Activated T-helper 1 cell treated with Interleukin-2 at 50 U/mL for 16 hours (primary cell): Measurements from ENCODE around the gene SSRP1.
A peak's percentile ranks its signal among the peaks of the same experiment; 100 is the strongest.
"Not testable (repeated sequence)": the region's sequence is repeated elsewhere in the genome, so short reads cannot be mapped to it uniquely, and the experiment has no call there.

Experiments
- DNase-seq: peaks from one replicate; pipeline ENCODE4 v3.0.0-alpha.2; 2020; ENCODE audit warnings: low read depth

Gene SSRP1

DNA sequence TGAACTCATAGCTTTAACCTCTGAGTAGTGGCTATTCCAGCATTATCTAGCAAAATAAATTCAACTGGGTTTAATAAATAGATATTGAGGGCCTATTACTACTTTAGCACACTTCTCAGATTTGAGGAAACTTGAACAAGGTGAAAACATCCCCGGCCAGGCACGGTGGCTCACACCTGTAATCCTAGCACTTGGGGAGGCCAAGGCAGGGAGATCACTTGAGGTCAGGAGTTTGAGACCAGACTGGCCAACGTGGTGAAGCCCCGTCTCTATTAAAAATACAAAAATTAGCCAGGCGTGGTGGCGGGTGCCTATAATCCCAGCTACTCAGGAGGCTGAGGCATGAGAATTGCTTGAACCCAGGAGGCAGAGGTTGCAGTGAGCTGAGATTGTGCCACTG is 1.2 kb upstream of the SSRP1 start:
- DNase-seq: not testable (repeated sequence)

DNA sequence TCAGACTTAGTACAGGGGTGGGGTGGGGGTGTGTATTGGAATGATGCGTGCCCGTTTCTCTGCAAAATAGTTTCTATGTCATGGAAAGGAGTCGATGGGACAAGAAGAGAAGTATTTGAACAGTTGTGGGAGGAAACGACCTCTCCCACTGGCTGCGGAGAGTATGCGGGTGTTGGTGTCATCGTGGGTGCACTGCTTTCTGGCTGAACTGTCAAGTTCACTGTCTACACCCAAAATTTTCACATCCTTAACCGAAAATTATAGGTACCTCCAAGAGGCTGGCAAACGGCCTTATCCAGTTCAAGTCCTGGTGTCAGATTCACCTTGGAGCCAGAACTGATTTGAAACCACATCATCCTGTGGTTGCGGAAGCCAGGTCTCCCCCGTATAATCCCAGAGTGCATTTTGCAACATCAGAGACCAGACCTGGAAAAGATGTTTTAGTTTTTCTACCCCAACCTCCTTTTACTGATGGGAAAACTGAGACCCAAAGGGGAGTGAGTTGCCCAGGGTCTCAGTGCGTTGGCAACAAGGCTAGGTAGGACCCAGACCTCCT is 497 bp upstream of the SSRP1 start:
- DNase-seq: no peak

DNA sequence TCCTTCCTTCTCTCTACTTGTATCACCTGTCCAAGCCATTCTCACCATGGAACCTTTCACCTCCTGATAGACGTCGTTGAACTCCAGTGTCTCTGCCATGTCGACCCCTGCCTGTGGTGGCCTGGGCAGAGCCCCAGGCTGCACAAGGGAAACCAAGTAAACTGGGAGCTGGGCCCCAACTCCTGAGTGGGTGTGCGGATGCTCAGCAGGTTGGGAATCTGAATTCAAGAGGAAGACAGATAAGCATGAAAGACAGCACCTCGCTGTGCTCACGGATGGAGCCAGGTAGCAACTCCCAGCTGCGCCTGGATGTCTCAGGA is 709 bp downstream of the SSRP1 start:
- DNase-seq: no peak

DNA sequence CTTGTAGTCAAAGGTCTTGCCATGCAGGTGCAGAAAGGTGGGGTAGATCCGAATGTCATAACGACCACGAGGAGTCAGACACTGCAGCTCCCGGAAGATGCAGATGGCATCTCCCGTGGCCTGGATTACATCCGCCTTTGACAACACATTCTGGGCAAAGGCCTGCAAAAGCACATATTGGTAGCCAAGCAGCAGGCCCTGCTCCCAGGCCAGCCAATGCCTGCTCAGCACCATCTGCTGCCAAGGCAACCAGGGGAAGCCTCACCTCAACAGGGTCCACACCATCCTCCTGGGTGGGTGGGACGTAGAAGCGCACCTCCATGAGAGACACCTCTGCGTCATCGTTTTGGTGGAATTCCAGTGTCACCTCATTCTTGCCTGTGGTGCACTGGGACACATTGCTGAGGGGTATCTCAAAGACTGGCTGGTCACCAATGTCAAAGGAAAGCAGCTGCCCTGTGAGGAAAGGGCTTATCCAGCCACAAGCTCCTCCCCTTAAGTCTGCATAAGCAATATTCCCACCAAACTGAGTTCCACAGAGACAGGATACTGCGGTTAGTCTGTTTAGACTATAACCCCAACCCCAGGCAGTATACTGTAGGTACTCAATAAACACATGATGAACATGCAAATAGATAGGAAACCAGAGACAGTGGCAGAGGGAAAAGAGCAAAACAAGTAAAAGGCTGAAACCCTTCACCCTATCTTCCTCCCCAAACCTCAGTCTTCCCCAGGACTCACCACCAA is 2.8 kb downstream of the SSRP1 start:
- DNase-seq: no peak

DNA sequence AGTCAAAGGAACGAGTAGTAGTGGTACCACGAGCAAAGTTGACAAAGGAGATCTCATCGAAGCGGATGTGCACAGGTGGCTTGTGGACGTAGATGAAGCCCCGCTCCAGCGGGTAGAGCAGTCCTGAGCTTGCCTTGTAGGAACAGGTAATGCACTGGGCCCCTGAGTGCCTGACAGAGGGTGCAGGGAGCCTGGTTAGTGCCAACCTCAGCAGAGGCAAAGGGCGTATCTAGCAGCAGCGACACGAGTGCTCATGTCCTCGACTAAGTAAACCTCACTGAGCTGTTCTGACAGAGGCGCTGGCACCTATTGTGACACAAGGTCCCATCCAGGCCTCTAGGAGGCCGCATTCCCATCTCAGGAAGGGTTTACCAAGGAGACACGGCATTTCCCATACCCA is 4.0 kb downstream of the SSRP1 start:
- DNase-seq: no peak

DNA sequence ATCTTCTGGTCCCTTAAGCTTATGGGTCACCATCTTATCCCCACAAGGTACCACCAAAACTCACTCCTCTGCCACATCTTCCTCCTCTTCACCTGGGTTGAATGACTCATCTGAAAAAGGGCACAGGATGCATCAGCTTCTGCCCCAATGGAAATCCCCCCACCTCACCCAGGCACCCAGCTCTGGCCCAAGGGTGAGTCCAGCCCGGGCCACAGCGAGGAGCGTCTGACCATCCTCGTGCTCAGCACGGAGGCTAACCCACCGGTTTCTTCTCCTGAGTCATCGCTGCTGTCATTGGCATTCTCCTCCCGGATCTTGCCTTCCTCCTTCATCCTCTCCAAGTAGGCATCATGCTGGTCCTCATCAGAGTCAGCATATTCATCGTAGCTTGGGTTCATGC is 5.7 kb downstream of the SSRP1 start:
- DNase-seq: no peak

DNA sequence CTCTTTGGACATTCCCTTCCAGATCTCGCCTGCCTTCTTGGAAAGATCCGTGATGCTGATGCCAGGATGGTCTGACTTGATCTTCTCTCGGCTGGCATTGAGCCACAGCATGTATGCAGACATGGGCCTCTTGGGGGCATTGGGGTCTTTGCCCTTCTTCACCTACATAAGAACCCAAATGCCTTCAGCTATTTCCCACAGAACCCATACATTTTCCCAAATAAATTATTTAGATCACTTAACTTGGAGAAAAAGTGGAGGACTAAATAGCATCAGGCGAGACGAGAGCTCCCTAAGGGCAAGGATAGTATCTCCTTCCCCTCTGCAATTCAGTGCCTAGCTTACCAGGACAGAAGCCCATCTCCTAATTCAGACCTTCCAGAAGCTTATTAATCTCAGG is 8.0 kb downstream of the SSRP1 start:
- DNase-seq: no peak

DNA sequence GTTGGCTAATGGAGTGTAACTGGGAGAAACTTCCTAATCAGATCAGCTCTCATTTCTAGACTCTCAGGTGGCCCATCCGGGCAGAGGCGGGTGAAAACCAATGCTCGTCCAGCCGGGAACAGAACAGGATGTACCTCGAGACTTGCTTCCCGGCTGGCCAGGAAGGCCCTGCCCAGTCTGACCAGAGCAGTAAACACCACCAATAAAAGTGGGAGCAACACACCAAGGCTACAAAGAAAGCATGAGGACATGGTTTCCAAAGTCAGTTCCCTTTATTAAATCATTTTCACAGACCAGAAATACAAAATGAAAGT is 10.0 kb downstream of the SSRP1 start:
- no peak for DNase-seq

DNA sequence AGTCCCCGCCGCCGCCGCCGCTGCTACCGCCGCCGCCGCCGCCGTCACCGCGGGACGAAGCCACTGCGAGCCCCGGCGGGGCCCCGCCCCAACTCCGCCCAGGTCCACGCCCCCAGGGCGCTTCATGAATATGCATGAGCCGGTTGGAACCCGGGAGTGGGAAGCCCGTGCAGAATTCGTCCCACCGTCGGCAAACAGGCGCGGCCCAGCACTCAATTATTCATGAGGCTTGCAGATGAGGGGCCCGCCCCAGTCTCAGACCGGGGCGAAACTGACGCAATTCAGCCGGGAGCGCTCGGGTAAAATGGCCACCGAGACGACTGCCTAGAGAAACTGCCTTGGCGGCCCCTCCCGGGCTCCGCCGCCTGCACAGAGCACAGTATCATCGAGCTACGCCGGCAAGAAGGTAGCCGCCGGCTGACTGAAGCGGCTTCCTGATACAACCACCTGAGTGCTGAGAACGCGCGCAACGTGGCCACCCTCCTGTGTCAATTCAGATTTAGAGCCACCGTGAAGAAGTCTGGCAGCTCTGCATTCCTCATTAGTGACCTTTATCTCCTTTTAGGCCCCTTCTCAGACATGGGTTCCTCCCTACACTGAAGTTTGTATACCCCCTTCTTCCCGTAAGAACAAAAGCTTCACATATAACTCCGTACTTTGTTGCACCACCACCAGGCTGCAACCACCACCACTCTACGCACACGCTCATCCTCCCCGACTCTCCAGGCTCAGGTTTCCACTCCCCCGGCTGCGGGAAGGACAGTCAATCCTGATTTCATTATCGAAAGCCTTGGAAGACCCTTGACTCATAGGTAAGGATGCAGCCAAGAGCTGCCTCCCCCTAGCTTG is 10.6 kb downstream of the SSRP1 start, which contains the start of gene TNKS1BP1:
TNKS1BP1 (minus strand) TSS at position 67 of the 849 bp plus-strand sequence. CDS start 3,067 bp downstream, outside the sequence.
- peak; percentile 84 for DNase-seq

DNA sequence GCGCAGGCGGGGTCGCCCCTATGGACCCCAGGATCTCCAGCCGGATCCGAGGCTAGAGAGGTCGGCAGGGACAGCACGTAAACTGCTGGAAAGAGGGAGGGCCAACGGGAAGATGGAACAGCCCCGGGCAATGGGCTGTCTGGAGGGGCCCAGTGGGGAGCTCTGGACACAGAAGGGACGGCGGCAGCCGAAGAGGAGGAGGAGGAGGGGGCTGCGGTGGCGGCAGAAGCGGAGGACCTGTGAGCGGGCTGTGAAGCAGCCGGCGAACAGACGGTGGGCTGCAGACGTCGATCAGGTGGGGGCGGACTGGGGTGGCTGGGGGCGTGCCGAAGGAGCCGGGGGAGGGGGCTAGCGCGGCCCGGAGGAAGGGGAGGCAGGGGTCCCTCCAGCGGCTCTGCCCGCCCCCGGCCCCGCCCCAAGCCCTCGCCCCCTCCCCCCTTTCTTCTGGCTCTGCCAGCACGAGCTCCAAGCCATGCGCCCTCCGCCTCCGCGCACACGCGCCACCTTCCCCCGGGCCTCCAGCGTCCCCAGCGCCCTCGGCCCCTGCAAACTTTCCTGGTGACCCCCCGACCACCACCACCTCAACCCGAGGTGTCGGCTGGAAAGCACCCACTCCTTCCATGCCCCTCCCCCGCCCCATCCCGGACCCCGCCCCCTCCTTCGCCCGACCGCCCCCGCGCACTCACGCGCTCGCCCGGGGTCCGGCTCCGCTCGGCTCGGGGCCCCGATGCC is 11.4 kb downstream of the SSRP1 start:
- no peak for DNase-seq

DNA sequence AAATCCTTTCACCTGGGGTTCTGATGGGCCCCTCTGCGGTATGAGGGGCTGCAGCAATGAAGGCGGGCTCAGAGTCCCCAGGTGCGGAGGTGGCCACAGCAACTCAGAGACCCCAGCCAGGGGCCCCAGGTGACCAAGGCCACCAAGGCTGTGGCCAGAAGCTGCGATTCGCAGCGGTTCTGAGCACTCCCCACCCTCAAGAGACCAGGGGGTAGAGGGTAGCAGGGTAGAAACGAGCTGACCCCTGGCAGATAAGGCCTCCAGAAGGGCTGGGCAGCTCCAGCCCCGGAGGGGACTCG is 11.9 kb downstream of the SSRP1 start:
- DNase-seq: no peak

DNA sequence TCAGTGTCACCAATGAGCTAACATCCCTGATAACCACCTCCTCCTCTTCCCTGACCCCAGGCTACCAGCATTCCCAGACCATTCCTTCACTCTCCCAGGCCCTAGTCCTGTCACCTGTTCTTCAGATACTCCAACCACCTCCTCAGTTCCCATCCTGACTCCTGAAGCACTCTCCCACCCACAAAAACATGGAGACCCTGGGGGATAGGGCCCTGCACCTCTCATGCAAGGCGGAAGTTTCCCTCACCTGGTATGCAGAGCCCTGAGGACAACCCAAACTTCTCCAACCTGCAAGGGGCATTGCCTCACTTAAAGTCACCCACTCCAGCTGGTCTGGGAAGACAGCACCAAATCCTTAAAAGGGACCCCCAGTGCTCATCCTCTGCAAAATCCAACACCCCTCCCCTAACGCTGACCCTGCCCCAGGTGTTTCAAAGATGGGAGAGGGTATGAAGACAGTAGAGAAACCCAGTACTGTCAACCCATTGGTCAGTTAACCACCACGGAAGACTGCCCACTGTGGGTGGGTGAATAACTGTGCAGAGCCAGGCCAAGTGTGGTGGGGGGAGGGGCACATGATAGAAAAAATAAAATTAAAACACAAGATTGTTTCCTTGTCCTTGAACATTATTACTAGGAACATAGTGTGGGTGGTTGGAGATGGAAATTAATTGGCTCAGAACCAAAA is 12.4 kb downstream of the SSRP1 start:
- DNase-seq: no peak

DNA sequence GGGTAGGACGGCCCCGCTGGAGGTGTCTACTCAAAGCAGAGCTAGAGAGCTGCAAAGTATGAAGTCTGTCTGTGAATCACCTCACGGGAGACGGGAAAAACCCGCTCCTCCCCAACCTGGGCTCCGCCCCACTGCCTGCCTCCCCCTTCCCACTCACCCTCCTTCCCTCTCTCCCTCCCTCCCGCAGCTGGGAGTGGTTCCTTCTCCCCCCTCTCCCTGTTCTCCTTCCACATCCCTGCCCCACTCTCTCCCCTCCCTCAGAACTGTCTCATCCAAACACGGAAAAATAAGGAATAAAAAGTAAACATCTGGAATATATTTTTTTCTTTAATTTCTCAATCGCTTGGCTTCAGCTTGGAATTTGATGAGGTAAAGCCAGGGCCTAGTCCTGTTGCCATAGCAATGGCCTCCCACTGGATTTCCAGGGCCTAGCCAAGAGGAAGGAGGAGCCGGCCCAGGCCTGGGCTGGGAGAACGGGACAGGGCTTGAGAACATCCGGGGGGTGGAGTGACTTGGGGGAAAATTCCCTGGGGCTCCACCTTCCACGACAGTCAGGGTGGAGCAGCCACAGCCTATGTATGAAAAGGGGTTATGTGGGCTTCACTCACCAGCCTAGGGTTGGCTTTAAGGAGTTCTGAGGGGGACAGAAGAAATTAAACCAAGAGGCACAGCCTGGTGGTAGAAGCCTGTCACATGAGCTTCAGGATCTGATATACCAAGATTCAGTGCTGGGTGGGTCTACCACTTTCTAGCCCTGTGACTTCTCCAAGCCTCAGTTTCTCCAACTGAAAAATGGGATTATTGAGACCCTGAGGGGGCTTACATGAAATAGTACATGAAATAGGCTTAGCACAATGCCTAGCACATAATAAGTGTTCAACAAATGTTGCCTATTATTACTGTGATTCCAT is 13.2 kb downstream of the SSRP1 start:
- DNase-seq: no peak

DNA sequence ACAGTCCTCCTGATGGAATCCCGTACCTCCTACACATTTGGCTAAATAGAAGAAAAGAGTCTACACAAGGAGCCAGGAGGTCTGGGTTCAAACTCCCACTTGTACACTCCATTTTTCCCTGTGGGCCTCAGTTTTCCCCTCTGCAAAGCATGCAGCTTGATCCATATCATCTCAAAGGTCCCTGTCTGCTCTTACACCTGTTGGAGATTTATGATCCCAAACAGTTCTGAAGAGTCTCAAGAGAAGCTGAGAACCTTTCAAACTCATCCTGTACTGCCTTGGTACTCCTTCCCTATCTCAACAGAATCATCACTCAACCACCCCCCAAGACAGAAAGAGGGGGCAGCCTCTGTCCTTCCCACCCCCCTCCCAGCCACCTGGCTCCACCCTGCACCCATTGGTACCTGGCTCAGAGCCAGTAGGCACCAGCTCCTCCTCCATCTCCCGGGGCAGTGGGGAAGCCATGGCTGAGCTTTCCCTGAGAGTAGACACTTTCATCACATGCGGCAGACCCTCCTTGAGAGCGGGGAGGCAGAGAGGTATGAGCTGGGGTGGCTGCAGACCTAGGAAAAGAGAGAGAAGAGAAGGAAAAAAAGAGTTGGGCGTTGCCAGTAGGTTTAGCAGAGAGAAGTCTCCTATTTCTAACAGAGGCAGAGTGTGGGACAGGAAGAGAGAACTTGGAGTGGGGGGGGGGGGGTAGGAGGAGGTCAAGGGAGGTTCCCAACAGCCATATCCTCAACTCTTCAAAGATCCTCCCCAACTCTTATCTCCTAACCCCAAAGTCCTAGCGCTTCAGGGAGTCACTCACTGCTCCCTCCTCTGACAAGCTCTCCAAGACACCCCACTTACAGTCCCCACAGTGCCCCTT is 14.1 kb downstream of the SSRP1 start:
- no peak for DNase-seq

DNA sequence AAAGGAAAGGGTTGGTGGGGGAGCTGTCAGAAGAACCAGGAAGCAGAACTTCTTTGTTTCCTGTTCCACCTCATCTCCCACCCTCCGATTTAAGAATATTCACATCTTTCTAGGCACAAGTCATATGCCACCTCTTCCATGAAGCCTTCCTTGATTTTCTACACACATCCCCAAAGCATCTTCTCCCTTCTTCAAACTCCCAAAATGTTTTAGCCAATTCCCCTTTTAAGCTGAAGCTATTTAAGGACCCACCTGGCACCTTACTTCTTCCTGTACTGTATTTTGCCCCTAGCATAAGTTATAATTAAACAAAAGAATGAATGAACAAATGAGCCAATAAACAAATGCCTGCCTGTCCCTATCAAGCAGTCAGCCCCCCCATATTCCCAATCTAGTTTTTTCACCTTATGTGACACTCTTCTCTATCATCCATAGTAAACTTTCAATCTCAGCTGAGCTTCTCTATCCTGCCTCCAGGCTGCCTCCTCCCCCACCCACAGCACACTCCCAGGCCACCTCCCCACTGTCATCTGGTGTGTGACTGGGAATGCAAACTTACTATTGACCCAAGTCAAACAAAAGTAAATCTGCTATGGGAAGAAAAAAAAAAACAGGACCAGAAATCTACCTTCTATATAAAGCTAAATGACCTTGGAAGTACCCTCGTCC is 14.8 kb downstream of the SSRP1 start:
- no peak for DNase-seq

DNA sequence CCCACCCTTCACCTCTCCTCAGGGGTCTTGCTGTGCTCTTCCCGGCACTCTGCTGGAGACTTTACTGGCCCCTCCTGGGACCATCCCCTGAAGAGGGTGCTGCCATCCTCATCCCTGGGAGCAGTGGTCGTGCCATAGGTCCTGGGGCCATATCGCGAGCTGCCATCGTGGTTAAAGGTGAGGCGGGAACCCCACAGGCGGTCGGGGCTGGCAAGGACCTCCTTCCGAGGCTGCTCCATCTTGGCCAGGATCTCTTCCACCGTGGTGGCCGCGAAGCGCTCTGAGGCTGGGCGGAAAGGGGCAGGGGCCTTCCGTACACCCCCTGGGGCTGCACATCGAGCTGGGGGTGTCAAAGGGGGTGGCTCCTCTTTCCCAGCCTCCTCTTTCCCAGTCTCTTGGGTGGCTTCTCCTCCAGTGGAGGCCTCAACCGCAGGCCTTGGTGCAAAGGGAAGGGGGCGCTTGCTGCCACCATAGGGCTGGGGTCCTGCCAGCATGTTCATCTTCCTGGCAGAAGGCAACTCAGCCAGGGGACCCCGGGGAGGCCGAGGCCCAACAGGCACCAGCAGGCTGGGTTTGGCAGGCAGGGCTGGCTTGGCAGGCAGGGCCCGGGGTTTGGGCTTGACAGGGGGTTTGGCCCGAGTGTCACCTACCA is 15.5 kb downstream of the SSRP1 start:
- no peak for DNase-seq

DNA sequence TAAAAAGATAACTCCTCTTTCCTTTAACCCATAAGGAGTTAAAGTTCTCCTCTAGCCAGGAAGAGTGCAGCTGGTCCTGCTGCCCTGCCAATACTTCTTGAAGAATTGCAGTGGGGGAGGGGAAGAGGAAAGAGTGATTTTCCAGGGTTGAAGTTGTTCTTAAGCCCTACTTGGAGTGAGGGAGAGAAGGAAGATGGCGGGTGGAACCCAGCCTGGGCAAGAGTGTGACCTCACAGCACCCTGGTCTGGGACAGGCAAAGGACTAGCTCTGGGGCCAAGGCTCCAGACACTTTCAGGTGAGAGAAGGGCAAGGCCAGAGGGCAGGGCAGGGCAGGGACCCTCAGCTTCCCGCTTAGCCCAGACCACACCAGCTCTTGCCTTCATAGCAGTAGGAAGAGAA is 17.5 kb downstream of the SSRP1 start:
- no peak for DNase-seq

DNA sequence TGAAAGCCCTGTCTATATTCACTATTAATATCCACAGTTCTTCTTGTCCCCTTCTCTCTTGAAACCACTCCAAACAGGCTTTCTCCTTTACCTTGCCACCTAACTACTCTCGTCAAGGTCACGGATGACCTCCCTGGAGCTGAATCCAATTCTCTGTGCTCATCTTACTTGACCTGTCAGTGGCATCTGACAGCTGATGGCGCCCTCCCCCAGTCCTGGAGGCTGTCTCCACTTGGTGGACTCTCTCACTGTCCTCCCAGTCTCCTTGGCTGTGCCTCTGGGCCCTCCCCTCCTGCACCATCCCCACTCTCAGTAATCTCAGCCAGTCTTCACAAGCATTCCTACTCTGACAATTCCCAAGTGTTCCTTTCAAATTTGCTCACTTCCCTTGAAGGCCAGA is 19.7 kb downstream of the SSRP1 start:
- no peak for DNase-seq

DNA sequence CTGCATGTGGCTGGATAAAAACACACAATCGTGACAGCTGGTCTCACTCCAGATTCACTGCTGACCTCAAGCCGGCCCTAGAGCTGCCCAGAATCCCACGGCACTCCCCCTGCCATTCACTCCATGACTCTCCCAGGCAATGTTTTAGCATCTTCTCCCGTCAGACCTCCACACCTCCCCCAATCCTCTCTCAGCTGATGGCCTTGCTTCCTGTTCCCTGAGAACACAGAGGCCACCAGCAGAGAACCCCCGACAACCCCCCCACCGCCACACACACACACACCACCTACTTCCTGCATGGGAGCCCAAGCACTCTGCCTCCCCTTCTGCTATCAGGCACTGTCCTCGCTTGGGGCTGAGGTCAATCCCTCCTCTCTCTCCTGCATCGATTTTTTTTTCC is 20.2 kb downstream of the SSRP1 start:
- DNase-seq: no peak
